ENCODE data around the gene UBR3. TPM values are rescaled to one million over a fixed set of nuclear protein-coding genes. Genes with fewer than 3 reads are reported as not detected.

UBR3 gene
- total RNA-seq, 1 experiment from 2014 or later: 21.9 TPM

DNA sequence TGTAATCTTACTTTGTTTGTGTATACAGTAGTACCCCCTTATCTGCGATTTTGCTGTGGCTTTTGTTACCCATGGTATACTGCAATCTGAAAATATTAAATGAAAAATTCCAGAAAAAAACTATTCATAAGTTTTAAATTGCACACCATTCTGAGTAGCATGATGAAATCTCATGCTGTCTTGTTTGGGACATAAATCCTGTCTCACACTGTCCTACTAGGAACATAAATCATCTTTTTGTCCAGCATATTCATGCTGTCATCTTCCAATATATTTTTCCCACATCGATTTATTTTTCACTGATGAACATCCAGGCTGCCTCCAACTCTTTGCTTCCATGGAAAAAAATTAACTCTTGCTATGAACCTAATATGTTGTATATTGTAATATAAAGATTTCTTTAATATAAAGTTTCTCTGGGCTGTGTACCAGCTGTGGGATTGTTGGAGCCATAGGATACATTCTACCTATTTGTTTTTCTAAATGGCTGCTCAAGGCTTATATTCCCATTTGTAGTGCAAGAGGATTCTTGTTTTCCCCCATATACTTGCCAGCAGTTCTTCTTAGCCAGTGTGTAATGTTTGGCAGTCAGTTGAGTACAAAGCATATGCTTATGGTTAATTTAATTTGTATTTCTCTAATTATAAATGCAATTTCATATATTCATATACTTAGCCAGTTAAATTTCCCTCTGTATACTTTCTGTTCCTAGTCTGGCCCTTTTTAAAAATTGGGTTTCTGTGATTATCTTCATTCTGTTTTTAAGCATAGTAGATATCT is 236.4 kb downstream of the UBR3 start:
- Histone ChIP-seq H3K36me3 (ENCODE audit: low read depth) (peaks cover 5% of the 10 kb centered on the region; the same call in 1 of the 2 replicates), H3K9me2 (ENCODE audit: insufficient read depth) (no peaks in the 10 kb centered on the region), H2AFZ (no peak overlapping the region), H3K4me3 (no peak overlapping the region), H3K27me3 (ENCODE audit: insufficient read depth, low read depth) (no peaks in the 10 kb centered on the region), H3K4me2 (no peak overlapping the region), H3K9me3 (ENCODE audit: insufficient read depth, low read depth) (no peaks in the 10 kb centered on the region), H3K4me1 (replicated peaks; ENCODE audit: insufficient read depth) (no peaks in the 10 kb centered on the region), H3K79me2 (ENCODE audit: low read depth) (no peaks in the 10 kb centered on the region), H4K20me1 (ENCODE audit: insufficient read depth) (no peaks in the 10 kb centered on the region), H3K27ac (no peak overlapping the region), H3F3A (ENCODE audit: insufficient read depth, low read depth) (no peaks in the 10 kb centered on the region; the same call in 1 of the 2 replicates)
- TF ChIP-seq EZH2 (IDR thresholded peaks at IDR 0.05; ENCODE audit: low read depth): no peak
- TF ChIP-seq, protein P1, sequence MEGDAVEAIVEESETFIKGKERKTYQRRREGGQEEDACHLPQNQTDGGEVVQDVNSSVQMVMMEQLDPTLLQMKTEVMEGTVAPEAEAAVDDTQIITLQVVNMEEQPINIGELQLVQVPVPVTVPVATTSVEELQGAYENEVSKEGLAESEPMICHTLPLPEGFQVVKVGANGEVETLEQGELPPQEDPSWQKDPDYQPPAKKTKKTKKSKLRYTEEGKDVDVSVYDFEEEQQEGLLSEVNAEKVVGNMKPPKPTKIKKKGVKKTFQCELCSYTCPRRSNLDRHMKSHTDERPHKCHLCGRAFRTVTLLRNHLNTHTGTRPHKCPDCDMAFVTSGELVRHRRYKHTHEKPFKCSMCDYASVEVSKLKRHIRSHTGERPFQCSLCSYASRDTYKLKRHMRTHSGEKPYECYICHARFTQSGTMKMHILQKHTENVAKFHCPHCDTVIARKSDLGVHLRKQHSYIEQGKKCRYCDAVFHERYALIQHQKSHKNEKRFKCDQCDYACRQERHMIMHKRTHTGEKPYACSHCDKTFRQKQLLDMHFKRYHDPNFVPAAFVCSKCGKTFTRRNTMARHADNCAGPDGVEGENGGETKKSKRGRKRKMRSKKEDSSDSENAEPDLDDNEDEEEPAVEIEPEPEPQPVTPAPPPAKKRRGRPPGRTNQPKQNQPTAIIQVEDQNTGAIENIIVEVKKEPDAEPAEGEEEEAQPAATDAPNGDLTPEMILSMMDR (conservative IDR thresholded peaks at IDR 0.05): no peak
- no TSS peak for BruUV-seq (replicated peaks)
- ChIA-PET CTCF (no interaction called here), POLR2A (ENCODE audit: unreplicated experiment) (no interaction called here)
- intact Hi-C loops (cut with micrococcal nuclease; ENCODE audit: unreplicated experiment): no loop called here
- no peak for DNase-seq

DNA sequence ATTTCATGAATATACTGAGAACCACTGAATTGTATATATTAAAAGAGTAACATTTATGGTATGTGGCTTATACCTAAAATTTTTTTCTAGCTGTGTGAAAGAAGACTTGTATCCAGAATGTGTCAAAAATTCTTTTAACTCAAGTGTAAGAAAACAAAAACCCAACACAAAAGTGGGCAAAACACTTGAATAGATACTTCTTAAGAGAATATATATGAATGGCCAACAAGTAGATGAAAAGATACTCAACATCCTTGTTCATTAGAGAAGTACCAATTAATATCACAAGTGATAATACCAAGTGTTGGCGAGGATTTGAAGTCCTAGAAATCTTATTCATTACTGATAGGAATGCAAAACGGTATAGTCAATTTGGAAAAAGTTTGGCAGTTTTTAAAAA is 243.5 kb downstream of the UBR3 start:
- H3K27ac ChIP-seq: no peak overlapping the region
- CTCF ChIA-PET: no interaction called here
- no TSS peak for BruUV-seq (replicated peaks)
- H3K4me1 ChIP-seq (replicated peaks; ENCODE audit: insufficient read depth): no peaks in the 10 kb centered on the region
- no peaks in the 10 kb centered on the region for H4K20me1 ChIP-seq (ENCODE audit: insufficient read depth)
- POLR2A ChIA-PET (ENCODE audit: unreplicated experiment): no interaction called here
- no peak overlapping the region for H3K4me2 ChIP-seq
- no peak overlapping the region for H2AFZ ChIP-seq
- no peak for DNase-seq
- H3F3A ChIP-seq (ENCODE audit: insufficient read depth, low read depth): peaks cover 5% of the 10 kb centered on the region; the same call in 1 of the 2 replicates
- TF ChIP-seq, protein P1 (conservative IDR thresholded peaks at IDR 0.05): no peak
- no peak for TF ChIP-seq EZH2 (IDR thresholded peaks at IDR 0.05; ENCODE audit: low read depth)
- H3K79me2 ChIP-seq (ENCODE audit: low read depth): no peaks in the 10 kb centered on the region
- no peaks in the 10 kb centered on the region for H3K9me2 ChIP-seq (ENCODE audit: insufficient read depth)
- no peaks in the 10 kb centered on the region for H3K9me3 ChIP-seq (ENCODE audit: insufficient read depth, low read depth)
- no peaks in the 10 kb centered on the region; the same call in 1 of the 2 replicates for H3K36me3 ChIP-seq (ENCODE audit: low read depth)
- H3K4me3 ChIP-seq: no peak overlapping the region
- H3K27me3 ChIP-seq (ENCODE audit: insufficient read depth, low read depth): no peaks in the 10 kb centered on the region
- intact Hi-C loops (cut with micrococcal nuclease; ENCODE audit: unreplicated experiment): no loop called here

DNA sequence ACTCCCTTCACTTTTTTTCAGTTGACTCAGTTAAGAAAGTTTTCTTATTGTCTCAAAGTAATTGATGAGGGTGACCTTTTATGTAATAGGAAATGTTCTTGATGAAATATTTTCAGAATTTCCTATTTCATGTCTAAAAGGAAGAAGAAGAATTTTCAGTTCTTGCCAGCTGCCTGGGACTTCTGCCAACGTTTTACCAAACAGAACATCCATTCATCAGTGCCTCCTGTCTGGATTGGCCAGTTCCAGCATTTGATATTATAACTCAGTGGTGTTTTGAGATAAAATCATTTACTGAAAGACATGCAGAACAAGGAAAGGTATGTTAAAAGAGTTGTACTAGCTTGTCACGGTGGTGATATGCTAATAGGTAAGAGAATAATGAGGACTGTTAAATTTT is 246.0 kb downstream of the UBR3 start:
- no peak overlapping the region for H3K27ac ChIP-seq
- peaks cover 5% of the 10 kb centered on the region; the same call in 1 of the 2 replicates for H3F3A ChIP-seq (ENCODE audit: insufficient read depth, low read depth)
- no peaks in the 10 kb centered on the region for H3K9me2 ChIP-seq (ENCODE audit: insufficient read depth)
- H3K4me3 ChIP-seq: no peak overlapping the region
- H4K20me1 ChIP-seq (ENCODE audit: insufficient read depth): no peaks in the 10 kb centered on the region
- H3K36me3 ChIP-seq (ENCODE audit: low read depth): no peaks in the 10 kb centered on the region; the same call in 1 of the 2 replicates
- H3K9me3 ChIP-seq (ENCODE audit: insufficient read depth, low read depth): no peaks in the 10 kb centered on the region
- ChIA-PET CTCF (no interaction called here), POLR2A (ENCODE audit: unreplicated experiment) (no interaction called here)
- BruUV-seq (replicated peaks): no TSS peak
- TF ChIP-seq, protein P1 (conservative IDR thresholded peaks at IDR 0.05): no peak
- TF ChIP-seq EZH2 (IDR thresholded peaks at IDR 0.05; ENCODE audit: low read depth): no peak
- no peaks in the 10 kb centered on the region for H3K27me3 ChIP-seq (ENCODE audit: insufficient read depth, low read depth)
- H3K79me2 ChIP-seq (ENCODE audit: low read depth): no peaks in the 10 kb centered on the region
- H2AFZ ChIP-seq: no peak overlapping the region
- peak in 1 of 2 experiments; percentile 33 for DNase-seq
- no peak overlapping the region for H3K4me2 ChIP-seq
- H3K4me1 ChIP-seq (replicated peaks; ENCODE audit: insufficient read depth): no peaks in the 10 kb centered on the region
- intact Hi-C loops (cut with micrococcal nuclease; ENCODE audit: unreplicated experiment): no loop called here
